ENCODE measurements around the gene RANBP9. TPM values are rescaled to one million over a fixed set of nuclear protein-coding genes. Genes with fewer than 3 reads are reported as not detected.

Gene RANBP9
- total RNA-seq, 1 experiment from 2014 or later: 22.7 TPM

DNA sequence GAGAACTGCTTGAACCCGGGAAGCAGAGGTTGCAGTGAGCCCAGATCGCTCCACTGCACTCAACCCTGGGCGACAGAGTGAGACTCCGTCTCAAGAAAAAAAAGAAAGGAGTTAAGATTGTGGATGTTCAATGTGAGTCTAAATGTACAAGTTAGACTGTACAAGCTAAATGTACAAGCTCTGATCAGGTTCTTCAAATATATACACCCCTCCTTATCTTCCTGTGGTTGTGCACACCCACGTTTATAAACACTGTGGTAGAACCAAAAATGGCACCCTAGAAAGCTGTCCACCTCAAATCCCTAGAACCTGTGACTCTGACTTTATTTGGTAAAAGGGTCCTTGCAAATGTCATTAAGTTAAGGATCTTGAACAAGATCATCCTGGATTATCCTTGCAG, 11.2 kb upstream of the RANBP9 start:
- Histone ChIP-seq H3K36me3 (no peaks in the 10 kb centered on the region), H3K27me3 (no peaks in the 10 kb centered on the region), H3K4me3 (no peak overlapping the region), H3K4me1 (no peaks in the 10 kb centered on the region), H3K27ac (no peak overlapping the region), H3K9me3 (replicated peaks) (no peaks in the 10 kb centered on the region)
- no peak for DNase-seq

DNA sequence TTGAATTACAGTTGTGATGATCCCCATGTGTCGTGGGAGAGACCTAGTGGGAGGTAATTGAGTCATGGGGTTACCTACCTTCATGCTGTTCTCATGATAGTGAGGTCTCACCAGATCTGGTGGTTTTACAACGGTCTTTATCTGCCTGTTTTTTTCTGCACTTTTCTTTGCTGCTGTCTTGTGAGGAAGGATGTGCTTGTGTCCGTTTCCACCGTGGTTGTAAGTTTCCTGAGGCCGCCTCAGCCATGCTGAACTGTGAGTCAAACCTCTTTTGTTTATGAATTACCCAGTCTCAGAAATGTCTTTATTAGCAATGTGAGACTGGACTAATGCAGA, 6.5 kb upstream of the RANBP9 start:
- H3K36me3 ChIP-seq: no peaks in the 10 kb centered on the region
- no peaks in the 10 kb centered on the region for H3K27me3 ChIP-seq
- no peak overlapping the region for H3K4me3 ChIP-seq
- no peak overlapping the region for H3K27ac ChIP-seq
- H3K4me1 ChIP-seq: no peaks in the 10 kb centered on the region
- no peaks in the 10 kb centered on the region for H3K9me3 ChIP-seq (replicated peaks)
- DNase-seq: no peak

DNA sequence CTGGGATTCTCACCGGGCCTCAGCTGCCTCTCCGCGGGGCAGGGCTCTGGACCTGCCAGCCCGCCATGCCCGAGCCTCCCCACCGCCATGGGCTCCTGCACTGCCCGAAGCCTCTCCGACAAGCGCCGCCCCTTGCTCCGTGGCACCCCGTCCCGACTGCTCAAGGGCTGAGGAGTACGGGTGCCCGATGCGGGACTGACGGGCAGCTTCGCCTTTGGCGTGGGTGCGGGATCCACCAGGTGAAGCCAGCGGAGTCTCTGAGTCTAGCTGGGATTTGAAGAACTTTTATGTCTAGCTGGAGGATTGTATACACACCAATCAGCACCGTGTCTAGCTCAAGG, 5.3 kb upstream of the RANBP9 start:
- Histone ChIP-seq H3K27me3 (no peaks in the 10 kb centered on the region), H3K27ac (no peak overlapping the region), H3K4me1 (no peaks in the 10 kb centered on the region), H3K4me3 (no peak overlapping the region), H3K9me3 (replicated peaks) (no peaks in the 10 kb centered on the region), H3K36me3 (no peaks in the 10 kb centered on the region)
- DNase-seq: no peak

DNA sequence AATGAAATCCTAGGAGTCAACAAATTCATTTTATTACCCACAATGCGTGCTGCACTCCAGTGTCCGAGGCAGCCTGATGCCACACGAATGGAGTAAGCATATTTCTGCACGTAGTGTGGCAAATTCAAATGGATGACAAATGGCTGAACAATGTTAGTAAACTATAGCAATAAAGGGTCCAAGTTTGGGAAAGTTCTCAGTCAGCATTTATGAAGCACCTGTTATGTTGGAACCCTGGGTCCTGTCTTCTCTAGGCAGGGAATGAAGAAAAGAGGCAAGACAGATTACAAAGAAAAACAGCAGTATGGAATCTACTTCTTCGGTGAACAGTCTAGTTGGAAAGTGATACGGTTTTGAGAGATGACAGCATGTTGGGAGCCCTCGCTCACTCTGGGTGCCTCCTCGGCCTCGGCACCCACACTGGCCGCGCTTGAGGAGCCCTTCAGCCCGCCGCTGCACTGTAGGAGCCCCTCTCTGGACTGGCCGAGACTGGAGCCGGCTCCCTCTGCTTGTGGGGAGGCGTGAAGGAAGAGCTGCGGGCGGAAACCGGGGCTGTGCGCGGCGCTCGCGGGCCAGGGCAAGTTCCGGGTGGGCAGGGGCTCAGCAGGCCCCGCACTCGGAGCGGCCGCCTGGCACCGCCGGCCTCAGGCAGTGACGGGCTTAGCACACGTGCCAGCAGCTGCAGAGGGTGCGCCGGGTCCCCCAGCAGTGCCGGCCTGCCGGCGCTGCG, 4.8 kb upstream of the RANBP9 start:
- Histone ChIP-seq H3K27me3 (no peaks in the 10 kb centered on the region), H3K36me3 (no peaks in the 10 kb centered on the region), H3K4me1 (no peaks in the 10 kb centered on the region), H3K4me3 (no peak overlapping the region), H3K9me3 (replicated peaks) (no peaks in the 10 kb centered on the region), H3K27ac (no peak overlapping the region)
- no peak for DNase-seq

DNA sequence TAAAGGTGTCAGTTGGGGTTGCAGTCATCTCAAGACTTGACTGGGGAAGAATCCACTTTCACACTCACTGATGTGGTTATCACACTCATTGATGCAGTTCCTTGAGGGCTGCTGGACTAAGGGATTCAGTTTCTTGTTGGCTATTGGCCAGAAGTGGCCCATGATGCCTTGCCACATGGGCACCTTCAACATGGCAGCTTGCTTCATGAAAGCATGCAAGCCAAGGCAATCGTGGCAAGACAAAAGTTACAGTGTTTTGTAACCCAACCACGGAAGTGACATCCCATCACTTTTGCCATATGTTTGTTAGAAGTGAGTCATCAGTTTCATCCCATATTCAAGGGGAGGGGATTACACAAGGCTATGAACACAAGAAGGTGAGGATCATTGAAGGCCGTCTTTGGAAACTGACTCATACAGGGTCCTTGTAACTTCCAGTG, 3.8 kb upstream of the RANBP9 start:
- H3K27me3 ChIP-seq: no peaks in the 10 kb centered on the region
- H3K4me3 ChIP-seq: no peak overlapping the region
- no peaks in the 10 kb centered on the region for H3K9me3 ChIP-seq (replicated peaks)
- H3K27ac ChIP-seq: no peak overlapping the region
- no peak for DNase-seq
- no peaks in the 10 kb centered on the region for H3K36me3 ChIP-seq
- H3K4me1 ChIP-seq: no peaks in the 10 kb centered on the region

DNA sequence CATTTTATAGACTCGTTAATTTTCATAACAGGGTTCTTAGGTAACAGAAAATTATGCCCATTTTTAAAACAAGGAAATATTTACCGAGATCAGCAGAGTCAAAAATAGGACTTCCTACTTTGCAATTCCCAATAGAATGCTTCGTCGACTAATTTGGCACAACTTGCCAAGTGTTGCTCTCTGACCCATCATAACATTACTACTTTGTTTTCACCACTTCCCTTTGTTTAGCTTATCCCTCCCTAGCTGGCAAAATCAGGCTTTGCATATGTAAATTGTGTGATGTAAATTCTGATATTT, 914 bp upstream of the RANBP9 start:
- Histone ChIP-seq H3K4me3 (peak overlapping the region; percentile 67), H3K36me3 (no peaks in the 10 kb centered on the region), H3K27ac (peak overlapping the region; percentile 74), H3K4me1 (no peaks in the 10 kb centered on the region), H3K9me3 (replicated peaks) (no peaks in the 10 kb centered on the region), H3K27me3 (no peaks in the 10 kb centered on the region)
- DNase-seq: no peak

DNA sequence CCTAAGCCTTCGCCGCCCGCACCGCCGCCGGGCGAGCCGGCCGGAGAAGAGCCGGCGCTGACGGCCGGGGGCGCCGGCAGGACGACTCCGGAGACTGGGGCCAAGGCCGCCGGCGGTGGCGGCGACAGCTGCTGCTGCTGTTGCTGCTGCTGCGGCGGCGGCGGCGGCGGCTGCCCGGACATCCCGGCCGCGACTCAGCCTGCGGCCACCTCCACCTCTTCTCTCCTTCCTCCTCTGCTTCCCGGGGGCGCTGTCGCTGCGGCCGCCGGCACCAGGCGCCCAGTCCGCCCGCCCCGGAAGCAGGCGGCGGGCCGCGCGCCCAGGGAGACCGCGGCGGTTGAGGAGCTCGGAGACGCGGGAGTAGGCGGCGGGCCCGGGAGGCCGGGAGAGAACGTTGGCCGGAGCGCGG, 307 bp downstream of the RANBP9 start:
- Histone ChIP-seq H3K27ac (no peak overlapping the region; the same call in 1 of the 2 replicates), H3K9me3 (replicated peaks) (no peaks in the 10 kb centered on the region)
- peak; percentile 49 to 58 for DNase-seq

DNA sequence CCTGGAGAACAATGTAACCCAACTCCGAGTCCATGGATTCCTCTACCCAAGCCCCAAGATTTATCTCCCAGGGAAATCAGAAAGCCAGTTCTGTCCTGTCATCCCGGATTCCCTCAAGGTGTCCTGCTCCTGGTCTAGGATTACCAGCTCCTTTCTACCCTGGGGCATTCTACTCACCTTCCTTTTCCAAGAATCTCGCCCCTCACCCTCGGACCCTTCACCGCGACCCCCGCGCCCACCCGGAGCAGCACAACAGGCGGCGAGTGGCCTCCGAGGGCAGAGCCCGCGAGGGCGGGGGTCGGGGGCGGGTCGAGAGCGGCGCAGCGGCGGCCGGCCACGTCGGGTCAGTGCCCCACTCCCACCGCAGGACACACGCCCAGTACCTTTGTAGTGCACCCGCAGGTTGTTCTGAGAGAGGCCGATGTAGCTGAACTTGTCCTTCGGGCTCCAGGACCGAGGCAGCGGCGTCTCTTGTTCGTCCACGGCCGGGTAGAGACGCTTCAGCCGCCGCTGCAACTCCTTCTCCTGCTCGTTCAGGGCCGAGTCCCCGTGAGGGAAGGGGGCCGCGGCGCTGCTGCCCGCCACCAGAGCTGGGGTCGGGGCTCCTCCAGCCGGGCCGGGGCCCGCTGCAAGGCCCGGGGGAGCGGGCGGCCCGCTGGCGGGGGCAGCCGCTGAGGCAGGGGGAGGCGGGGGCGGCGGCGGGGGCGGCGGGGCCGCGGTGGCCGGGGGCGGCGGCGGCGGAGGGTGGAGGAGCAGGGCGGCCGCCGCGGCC, 897 bp downstream of the RANBP9 start:
- DNase-seq: peak; percentile 11 to 31
- H3K4me3 ChIP-seq: peak overlapping the region; percentile 67

More for the DNA sequence above, 307 bp downstream of the RANBP9 start:
- H3K4me3 ChIP-seq: peak overlapping the region; percentile 67
- H3K4me1 ChIP-seq: no peaks in the 10 kb centered on the region
- H3K36me3 ChIP-seq: no peaks in the 10 kb centered on the region
- no peaks in the 10 kb centered on the region for H3K27me3 ChIP-seq

DNA sequence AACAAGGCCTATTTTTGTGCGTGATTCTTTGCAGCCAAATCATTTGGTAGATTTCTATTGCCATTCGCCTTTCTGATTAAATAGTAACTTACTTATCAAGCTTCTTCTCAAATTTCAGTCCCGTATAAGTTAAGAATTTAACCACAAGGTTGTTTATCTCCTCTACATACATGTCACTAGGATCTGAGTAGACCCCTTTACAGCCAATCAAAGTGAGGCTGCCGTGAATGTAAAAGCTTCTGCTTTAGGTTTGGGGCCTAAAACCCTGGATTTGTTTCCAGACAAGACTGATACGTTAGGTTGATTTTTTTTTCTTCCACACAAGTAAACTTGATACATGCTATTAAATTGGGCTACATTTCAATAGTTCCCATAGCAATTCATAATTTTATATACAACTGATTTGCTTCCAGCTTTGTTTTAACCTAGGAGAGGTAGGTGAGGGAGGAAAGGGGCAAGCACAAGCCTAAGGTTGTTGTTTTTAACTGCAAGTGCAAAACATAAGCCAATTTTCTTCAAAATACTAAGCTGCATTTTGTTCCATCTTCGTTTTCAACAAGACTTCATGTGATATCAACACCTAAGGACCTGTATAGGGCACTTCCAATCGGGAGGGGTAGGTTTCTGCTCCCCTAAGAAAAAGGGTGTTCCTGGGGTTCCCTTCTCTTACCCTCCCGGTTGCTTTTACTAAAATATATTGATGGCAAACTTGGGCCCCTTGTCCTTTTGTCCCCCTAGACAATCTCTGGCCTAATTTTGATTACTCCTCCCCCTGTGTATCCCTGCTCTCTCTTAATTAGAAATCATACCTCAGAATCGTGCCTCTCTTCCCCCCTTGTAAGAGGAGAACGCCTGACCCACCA, 1.7 kb downstream of the RANBP9 start:
- Histone ChIP-seq H3K9me3 (replicated peaks) (no peaks in the 10 kb centered on the region), H3K4me1 (no peaks in the 10 kb centered on the region), H3K36me3 (no peaks in the 10 kb centered on the region), H3K4me3 (peak overlapping the region; percentile 67), H3K27ac (no peak overlapping the region), H3K27me3 (no peaks in the 10 kb centered on the region)
- peak in 1 of 2 experiments; percentile 22 for DNase-seq

More for the DNA sequence above, 897 bp downstream of the RANBP9 start:
- H3K27me3 ChIP-seq: no peaks in the 10 kb centered on the region
- no peaks in the 10 kb centered on the region for H3K9me3 ChIP-seq (replicated peaks)
- H3K36me3 ChIP-seq: no peaks in the 10 kb centered on the region
- peak overlapping the region; percentile 21; the same call in 1 of the 2 replicates for H3K27ac ChIP-seq
- no peaks in the 10 kb centered on the region for H3K4me1 ChIP-seq

DNA sequence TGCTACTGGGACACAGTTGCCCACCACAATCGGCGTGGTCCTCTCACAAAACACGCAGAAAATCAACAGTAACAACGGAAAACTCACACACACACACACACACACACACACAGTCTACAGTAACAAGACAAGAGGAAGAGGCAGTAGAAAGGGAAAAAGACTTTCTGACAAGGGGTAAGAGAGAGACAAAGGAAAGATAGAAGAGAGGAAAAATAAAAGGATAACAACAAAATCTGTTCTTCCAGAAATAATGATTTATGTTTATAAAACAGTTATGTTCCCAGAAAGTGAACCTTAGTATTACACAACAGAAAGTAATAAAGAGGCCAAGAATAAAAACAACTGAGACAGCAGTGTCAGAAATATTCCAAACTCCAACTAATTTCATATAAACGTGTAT, 2.9 kb downstream of the RANBP9 start:
- no peak overlapping the region for H3K27ac ChIP-seq
- H3K27me3 ChIP-seq: no peaks in the 10 kb centered on the region
- no peaks in the 10 kb centered on the region for H3K36me3 ChIP-seq
- H3K4me3 ChIP-seq: peak overlapping the region; percentile 67
- DNase-seq: no peak
- H3K9me3 ChIP-seq (replicated peaks): no peaks in the 10 kb centered on the region
- H3K4me1 ChIP-seq: no peaks in the 10 kb centered on the region

DNA sequence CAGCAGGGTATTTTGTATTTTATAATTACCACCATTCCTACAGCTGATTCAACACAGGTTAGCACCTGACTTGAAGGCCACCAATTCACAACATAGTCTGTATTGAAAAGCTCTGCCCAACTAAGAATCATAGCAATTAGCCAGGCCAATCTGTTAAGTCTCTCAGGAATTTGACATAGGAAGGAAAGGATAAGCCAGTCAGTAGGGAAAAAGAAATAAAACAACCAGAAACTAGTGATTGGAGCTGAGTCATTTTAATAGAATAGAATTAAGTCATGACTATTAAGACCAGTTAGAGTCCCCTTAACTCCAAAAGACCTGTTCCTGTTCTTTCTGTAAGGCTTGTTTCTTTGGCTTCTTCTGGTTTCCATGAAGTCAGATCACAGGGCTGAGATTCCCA, 8.1 kb downstream of the RANBP9 start:
- H3K9me3 ChIP-seq (replicated peaks): no peaks in the 10 kb centered on the region
- H3K27me3 ChIP-seq: no peaks in the 10 kb centered on the region
- no peaks in the 10 kb centered on the region for H3K36me3 ChIP-seq
- DNase-seq: no peak
- no peak overlapping the region for H3K4me3 ChIP-seq
- no peaks in the 10 kb centered on the region for H3K4me1 ChIP-seq
- H3K27ac ChIP-seq: no peak overlapping the region

DNA sequence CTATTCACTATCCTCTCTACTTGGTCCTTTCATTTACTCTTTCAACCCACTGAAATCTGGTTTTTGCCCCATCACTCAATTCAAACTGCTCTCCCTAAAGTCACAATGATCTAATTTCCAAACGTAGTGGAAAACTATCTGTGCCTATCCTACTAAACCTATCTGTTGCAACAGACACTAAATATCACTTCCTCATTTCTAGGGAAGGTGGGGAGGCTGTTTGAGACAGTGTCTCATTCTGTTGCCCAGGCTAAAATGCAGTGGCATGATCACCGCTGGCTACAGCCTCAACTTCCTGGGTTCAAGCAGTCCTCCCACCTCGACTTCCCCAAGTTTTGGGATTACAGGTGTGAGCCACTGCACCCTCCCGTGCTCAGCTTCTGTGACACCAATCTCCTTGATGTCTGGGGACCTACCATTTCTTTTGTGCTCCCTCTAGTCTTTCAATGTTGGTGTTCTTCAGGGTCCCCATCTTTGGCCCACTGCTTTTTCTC, 8.8 kb downstream of the RANBP9 start:
- H3K27ac ChIP-seq: no peak overlapping the region
- no peaks in the 10 kb centered on the region for H3K27me3 ChIP-seq
- no peaks in the 10 kb centered on the region for H3K36me3 ChIP-seq
- no peaks in the 10 kb centered on the region for H3K9me3 ChIP-seq (replicated peaks)
- no peak overlapping the region for H3K4me3 ChIP-seq
- no peaks in the 10 kb centered on the region for H3K4me1 ChIP-seq
- DNase-seq: no peak

DNA sequence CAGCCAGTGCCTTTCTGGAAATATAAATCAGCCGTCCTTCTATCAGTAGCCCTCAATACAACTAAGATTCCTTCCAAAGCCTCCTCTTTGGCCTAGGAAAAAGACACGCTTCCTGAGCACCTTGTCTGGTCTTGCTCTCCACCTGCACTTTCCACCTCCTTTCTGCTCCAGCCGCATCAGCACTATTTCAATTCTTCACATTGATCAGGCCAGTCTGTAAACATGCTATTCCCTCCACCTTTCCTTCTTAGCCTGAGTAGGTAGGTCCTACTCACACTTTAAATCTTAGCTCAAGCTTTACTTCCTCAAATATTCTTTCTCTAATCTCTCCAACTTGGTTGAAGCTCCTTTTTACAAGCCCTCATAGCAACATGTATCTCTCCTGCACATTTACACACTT, 11.4 kb downstream of the RANBP9 start:
- Histone ChIP-seq H3K4me3 (no peak overlapping the region), H3K9me3 (replicated peaks) (no peaks in the 10 kb centered on the region), H3K36me3 (no peaks in the 10 kb centered on the region), H3K27me3 (no peaks in the 10 kb centered on the region), H3K27ac (no peak overlapping the region), H3K4me1 (no peaks in the 10 kb centered on the region)
- DNase-seq: no peak

DNA sequence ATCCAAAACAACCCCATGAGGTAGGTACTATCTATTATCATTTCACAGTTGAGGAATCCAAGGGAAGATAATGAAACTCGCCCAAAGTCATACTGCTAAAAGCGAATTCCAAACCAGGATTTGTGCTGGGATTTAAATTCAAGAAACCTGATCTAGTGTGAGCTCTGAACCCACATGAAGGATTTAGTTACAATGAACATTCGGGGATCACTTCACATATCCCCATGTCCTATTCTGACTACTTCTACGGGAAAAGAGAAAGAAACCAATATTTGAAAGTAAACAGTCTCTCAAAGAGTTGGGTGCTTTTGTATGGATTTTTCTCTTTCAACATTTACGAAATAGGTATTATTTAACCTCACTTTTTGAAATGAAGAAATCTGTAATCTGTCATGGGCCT, 12.9 kb downstream of the RANBP9 start:
- Histone ChIP-seq H3K9me3 (replicated peaks) (no peaks in the 10 kb centered on the region), H3K4me3 (no peak overlapping the region), H3K27me3 (no peaks in the 10 kb centered on the region), H3K27ac (no peak overlapping the region), H3K36me3 (no peaks in the 10 kb centered on the region), H3K4me1 (no peaks in the 10 kb centered on the region)
- peak in 1 of 2 experiments; percentile 4 for DNase-seq

DNA sequence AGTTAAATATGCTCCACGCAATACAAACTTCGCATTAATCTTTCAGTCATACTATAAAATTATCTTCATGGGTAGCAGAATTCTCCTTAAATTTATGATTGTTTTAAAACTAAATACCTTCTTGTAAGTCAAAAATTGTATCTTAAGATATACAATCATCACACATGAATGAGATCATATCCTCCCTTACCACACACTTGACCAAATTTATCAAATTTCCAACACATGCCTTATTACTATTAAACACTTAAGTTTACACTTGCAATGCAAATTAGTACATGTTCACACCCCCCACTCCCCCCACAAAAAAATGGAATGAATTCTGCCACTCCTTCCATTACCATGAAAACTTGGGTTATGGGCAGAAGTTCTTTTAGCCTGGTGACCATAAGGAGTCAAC, 13.8 kb downstream of the RANBP9 start:
- no peak for DNase-seq
- Histone ChIP-seq H3K4me3 (no peak overlapping the region), H3K9me3 (replicated peaks) (no peaks in the 10 kb centered on the region), H3K27me3 (no peaks in the 10 kb centered on the region), H3K36me3 (no peaks in the 10 kb centered on the region), H3K27ac (no peak overlapping the region), H3K4me1 (no peaks in the 10 kb centered on the region)

All from SJCRH30 (cell line).